Astrocyte (in vitro differentiated cells and primary cell): ENCODE data around the gene MYBL2. TPM values are rescaled to one million over a fixed set of nuclear protein-coding genes. Genes with fewer than 3 reads are reported as not detected.

ENCODE experiments used
- DNase-seq: peaks from one replicate; pipeline ENCODE4 v3.0.0-alpha.2; 2010; ENCODE audit warnings: low read depth
- FAIRE-seq: peaks from 2 replicates; lab custom pipeline; 2011; peaks lifted over from hg19 to GRCh38; lab: Jason Lieb, UNC
- H2AFZ ChIP-seq: 2 replicates; pipeline ENCODE4 v1.6.0; 2012; ENCODE audit warnings: low read depth, low read length, inconsistent platforms
- H3K27ac ChIP-seq: 2 replicates; pipeline ENCODE4 v1.5.1; 2011; ENCODE audit warnings: low read depth, low read length, inconsistent platforms
- H3K27me3 ChIP-seq: 2 replicates; pipeline ENCODE4 v1.6.0; 2011; ENCODE audit warnings: low read length, inconsistent platforms; ENCODE audit not compliant: insufficient read depth
- H3K36me3 ChIP-seq: 2 replicates; pipeline ENCODE4 v1.5.1; 2011; ENCODE audit warnings: low read length, inconsistent platforms; ENCODE audit not compliant: insufficient read depth
- H3K4me1 ChIP-seq: 2 replicates; pipeline ENCODE4 v1.5.1; 2011; ENCODE audit warnings: low read length, inconsistent platforms; ENCODE audit not compliant: insufficient read depth
- H3K4me2 ChIP-seq: 2 replicates; pipeline ENCODE4 v1.6.0; 2012; ENCODE audit warnings: low read length, inconsistent platforms
- H3K4me3 ChIP-seq: 2 replicates; pipeline ENCODE4 v1.5.1; 2011; ENCODE audit warnings: low read depth, mild to moderate bottlenecking, low read length, inconsistent platforms; ENCODE audit not compliant: insufficient read depth
- H3K79me2 ChIP-seq: 2 replicates; pipeline ENCODE4 v1.6.0; 2012; ENCODE audit warnings: mild to moderate bottlenecking, low read length, inconsistent platforms; ENCODE audit not compliant: insufficient read depth
- H3K9ac ChIP-seq: 2 replicates; pipeline ENCODE4 v1.6.0; 2012; ENCODE audit warnings: mild to moderate bottlenecking, low read length, inconsistent platforms
- H3K9me3 ChIP-seq: 2 replicates; pipeline ENCODE4 v1.5.1; 2012; ENCODE audit warnings: low read depth, mild to moderate bottlenecking, low read length, inconsistent platforms; ENCODE audit not compliant: insufficient read depth
- H4K20me1 ChIP-seq: 2 replicates; pipeline ENCODE4 v1.6.0; 2012; ENCODE audit warnings: low read length, inconsistent platforms; ENCODE audit not compliant: insufficient read depth
- H3K27ac Mint-ChIP-seq: one replicate; pipeline ENCODE4 v1.8.0; 2021; ENCODE audit warnings: mild to moderate bottlenecking, mixed read lengths; ENCODE audit not compliant: unreplicated experiment
- H3K27me3 Mint-ChIP-seq: one replicate; pipeline ENCODE4 v1.8.0; 2021; ENCODE audit warnings: low read depth, mixed read lengths; ENCODE audit not compliant: unreplicated experiment
- H3K36me3 Mint-ChIP-seq: one replicate; pipeline ENCODE4 v1.8.0; 2021; ENCODE audit warnings: low read depth, mixed read lengths; ENCODE audit not compliant: unreplicated experiment
- H3K4me1 Mint-ChIP-seq: one replicate; pipeline ENCODE4 v1.8.0; 2021; ENCODE audit warnings: low read depth, mixed read lengths; ENCODE audit not compliant: unreplicated experiment
- H3K4me3 Mint-ChIP-seq: one replicate; pipeline ENCODE4 v1.8.0; 2021; ENCODE audit warnings: mild to moderate bottlenecking, moderate library complexity, mixed read lengths; ENCODE audit not compliant: unreplicated experiment
- H3K9me3 Mint-ChIP-seq: one replicate; pipeline ENCODE4 v1.8.0; 2021; ENCODE audit warnings: mild to moderate bottlenecking, mixed read lengths; ENCODE audit not compliant: unreplicated experiment
- CTCF ChIP-seq: IDR thresholded peaks from 2 replicates; pipeline ENCODE4 v1.5.1; 2011; ENCODE audit warnings: low read depth, mild to moderate bottlenecking, inconsistent platforms, low read length, moderate library complexity; ENCODE audit not compliant: insufficient read depth
- EZH2 ChIP-seq: IDR thresholded peaks from 2 replicates; pipeline ENCODE4 v1.6.1; 2012; ENCODE audit warnings: mild to moderate bottlenecking, low read length, inconsistent platforms; ENCODE audit not compliant: insufficient read depth
- total RNA-seq: library from RNA; stranded (reverse); gene quantifications from 2 replicates; pipeline ENCODE4 v1.2.1, GENCODE V29; 2021

Gene MYBL2
- total RNA-seq, 1 donor from 2014 or later = 6.2 TPM

- Mint-ChIP-seq H3K27ac (no peak overlapping the region), H3K27me3 (peaks cover 15% of the 10 kb centered on the region), H3K9me3 (no peaks in the 10 kb centered on the region), H3K36me3 (no peaks in the 10 kb centered on the region), H3K4me1 (no peaks in the 10 kb centered on the region), H3K4me3 (no peak overlapping the region)
- no peak for TF ChIP-seq EZH2
- TF ChIP-seq CTCF = no peak
- DNase-seq (no peak), FAIRE-seq (no peak)
- H3K9me3 ChIP-seq = no peaks in the 10 kb centered on the region
- H3K4me1 ChIP-seq = peaks cover 5% of the 10 kb centered on the region
- no peaks in the 10 kb centered on the region for H3K36me3 ChIP-seq
- H4K20me1 ChIP-seq = no peaks in the 10 kb centered on the region
- H3K4me2 ChIP-seq = no peak overlapping the region
- H3K4me3 ChIP-seq = no peak overlapping the region
- no peak overlapping the region for H3K9ac ChIP-seq
- no peaks in the 10 kb centered on the region for H3K27me3 ChIP-seq
- no peak overlapping the region for H2AFZ ChIP-seq
- peaks cover 5% of the 10 kb centered on the region for H3K79me2 ChIP-seq
- H3K27ac ChIP-seq = no peak overlapping the region
Observed at GRCh38 chr20:43662943-43663655, 3.8 kb upstream of the MYBL2 start.

GRCh38 chr20:43665466-43666176, 1.3 kb upstream of the MYBL2 start:
- Histone ChIP-seq H3K36me3 (no peaks in the 10 kb centered on the region), H3K4me2 (no peak overlapping the region), H3K4me3 (no peak overlapping the region), H2AFZ (no peak overlapping the region), H4K20me1 (peaks cover 10% of the 10 kb centered on the region), H3K27ac (no peak overlapping the region), H3K4me1 (peaks cover 9% of the 10 kb centered on the region), H3K79me2 (peaks cover 5% of the 10 kb centered on the region), H3K27me3 (no peaks in the 10 kb centered on the region), H3K9me3 (no peaks in the 10 kb centered on the region), H3K9ac (no peak overlapping the region)
- no peak for TF ChIP-seq EZH2
- TF ChIP-seq CTCF = no peak
- no peak for DNase-seq
- Mint-ChIP-seq H3K4me3 (no peak overlapping the region), H3K36me3 (peaks cover 1% of the 10 kb centered on the region), H3K4me1 (no peaks in the 10 kb centered on the region), H3K9me3 (no peaks in the 10 kb centered on the region), H3K27me3 (peaks cover 18% of the 10 kb centered on the region), H3K27ac (no peak overlapping the region)
- no peak for FAIRE-seq
